ENCODE data around the gene HID1.

DNA sequence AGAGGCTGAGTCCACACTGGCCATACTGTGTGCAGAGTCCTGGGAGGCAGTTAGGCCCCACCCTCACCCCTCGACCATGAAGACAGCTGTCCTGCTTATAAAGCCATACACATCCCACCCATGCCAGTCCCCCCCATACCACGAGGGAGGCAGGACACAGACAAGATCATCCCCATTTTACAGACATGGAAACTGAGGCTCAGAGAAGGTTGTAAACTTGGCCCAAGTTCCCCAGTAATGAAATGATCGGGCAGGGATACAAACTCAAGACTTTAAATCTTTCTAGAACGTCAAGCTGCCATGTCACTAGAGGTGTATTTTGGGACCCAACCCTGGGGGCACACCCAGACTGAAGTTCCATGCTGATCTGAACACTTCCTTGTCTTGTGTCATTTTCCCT is 16.5 kb downstream of the HID1 start:
- TF ChIP-seq, protein P1, sequence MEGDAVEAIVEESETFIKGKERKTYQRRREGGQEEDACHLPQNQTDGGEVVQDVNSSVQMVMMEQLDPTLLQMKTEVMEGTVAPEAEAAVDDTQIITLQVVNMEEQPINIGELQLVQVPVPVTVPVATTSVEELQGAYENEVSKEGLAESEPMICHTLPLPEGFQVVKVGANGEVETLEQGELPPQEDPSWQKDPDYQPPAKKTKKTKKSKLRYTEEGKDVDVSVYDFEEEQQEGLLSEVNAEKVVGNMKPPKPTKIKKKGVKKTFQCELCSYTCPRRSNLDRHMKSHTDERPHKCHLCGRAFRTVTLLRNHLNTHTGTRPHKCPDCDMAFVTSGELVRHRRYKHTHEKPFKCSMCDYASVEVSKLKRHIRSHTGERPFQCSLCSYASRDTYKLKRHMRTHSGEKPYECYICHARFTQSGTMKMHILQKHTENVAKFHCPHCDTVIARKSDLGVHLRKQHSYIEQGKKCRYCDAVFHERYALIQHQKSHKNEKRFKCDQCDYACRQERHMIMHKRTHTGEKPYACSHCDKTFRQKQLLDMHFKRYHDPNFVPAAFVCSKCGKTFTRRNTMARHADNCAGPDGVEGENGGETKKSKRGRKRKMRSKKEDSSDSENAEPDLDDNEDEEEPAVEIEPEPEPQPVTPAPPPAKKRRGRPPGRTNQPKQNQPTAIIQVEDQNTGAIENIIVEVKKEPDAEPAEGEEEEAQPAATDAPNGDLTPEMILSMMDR (IDR thresholded peaks at IDR 0.05): no peak
- TF ChIP-seq POLR2A (IDR thresholded peaks at IDR 0.05): no peak
